Smooth muscle cell (in vitro differentiated cells): ENCODE data around the gene FSTL4. TPM values are rescaled to one million over a fixed set of nuclear protein-coding genes. Genes with fewer than 3 reads are reported as not detected.
A peak's percentile ranks its signal among the peaks of the same experiment; 100 is the strongest.

Source experiments
- DNase-seq: peaks from one replicate; lab custom pipeline; 2025; ENCODE audit not compliant: unreplicated experiment; lab: John Stamatoyannopoulos, UW
- H2AFZ ChIP-seq: fragments of 200-600 bp; sonication (generic); 2 replicates; pipeline ENCODE4 v1.6.0; 2016; ENCODE audit warnings: antibody characterized with exemption, low read depth, mild to moderate bottlenecking
- H3F3A ChIP-seq: fragments of 200-600 bp; sonication (generic); 2 replicates; pipeline ENCODE4 v1.6.0; 2017; ENCODE audit warnings: antibody characterized with exemption, low read depth
- H3K27ac ChIP-seq: fragments of 200-600 bp; sonication (generic); 2 replicates; pipeline ENCODE4 v1.5.1; 2016; ENCODE audit warnings: low read depth, mild to moderate bottlenecking
- H3K27me3 ChIP-seq: fragments of 200-600 bp; sonication (generic); 2 replicates; pipeline ENCODE4 v1.6.1; 2016; ENCODE audit warnings: low read depth, mild to moderate bottlenecking
- H3K36me3 ChIP-seq: fragments of 200-600 bp; sonication (generic); 2 replicates; pipeline ENCODE4 v1.5.1; 2016; ENCODE audit warnings: low read depth
- H3K4me1 ChIP-seq: fragments of 200-600 bp; sonication (generic); 2 replicates; pipeline ENCODE4 v1.5.1; 2016; ENCODE audit warnings: low read depth
- H3K4me2 ChIP-seq: fragments of 200-600 bp; sonication (generic); 2 replicates; pipeline ENCODE4 v1.6.0; 2016; ENCODE audit warnings: mild to moderate bottlenecking
- H3K4me3 ChIP-seq: fragments of 200-600 bp; sonication (generic); 2 replicates; pipeline ENCODE4 v1.5.1; 2016; ENCODE audit warnings: mild to moderate bottlenecking
- H3K79me2 ChIP-seq: fragments of 200-600 bp; sonication (generic); 2 replicates; pipeline ENCODE4 v1.6.0; 2016; ENCODE audit warnings: low read depth, mild to moderate bottlenecking
- H3K9ac ChIP-seq: fragments of 200-600 bp; sonication (generic); 2 replicates; pipeline ENCODE4 v1.6.0; 2016; ENCODE audit warnings: low read depth
- H3K9me3 ChIP-seq: fragments of 200-600 bp; sonication (generic); replicated peaks from 2 replicates; pipeline ENCODE4 v1.5.1; 2016; ENCODE audit warnings: low read depth
- H4K20me1 ChIP-seq: fragments of 200-600 bp; sonication (generic); 2 replicates; pipeline ENCODE4 v1.6.0; 2016; ENCODE audit warnings: low read depth
- CTCF ChIP-seq: fragments of 200-600 bp; sonication (generic); IDR thresholded peaks from 2 replicates; pipeline ENCODE4 v1.5.1; 2017; ENCODE audit warnings: borderline replicate concordance, mild to moderate bottlenecking, antibody characterized with exemption; ENCODE audit not compliant: insufficient read depth, poor library complexity, severe bottlenecking
- WGBS: methylation state at CpG from one replicate; pipeline ENCODE4 v1.1.7; 2016; ENCODE audit warnings: low lambda C conversion rate; 5-methylcytosine and 5-hydroxymethylcytosine counted together
- polyA plus RNA-seq: library from polyadenylated mRNA; unstranded; fragments of >200 nt; fragmentation: Nextera tagmentation; extraction: Ambion mirVana; gene quantifications from 2 replicates; pipeline ENCODE4 v1.2.1, GENCODE V29; 2016
- total RNA-seq: library from RNA; depleted of rRNA; stranded (reverse); fragments of >200 nt; gene quantifications from 2 replicates; pipeline ENCODE4 v1.2.3, GENCODE V29; 2014

The FSTL4 gene
- total and polyA plus RNA-seq, 2 experiments from 2014 or later: 0.49 TPM; not detected in 1

DNA sequence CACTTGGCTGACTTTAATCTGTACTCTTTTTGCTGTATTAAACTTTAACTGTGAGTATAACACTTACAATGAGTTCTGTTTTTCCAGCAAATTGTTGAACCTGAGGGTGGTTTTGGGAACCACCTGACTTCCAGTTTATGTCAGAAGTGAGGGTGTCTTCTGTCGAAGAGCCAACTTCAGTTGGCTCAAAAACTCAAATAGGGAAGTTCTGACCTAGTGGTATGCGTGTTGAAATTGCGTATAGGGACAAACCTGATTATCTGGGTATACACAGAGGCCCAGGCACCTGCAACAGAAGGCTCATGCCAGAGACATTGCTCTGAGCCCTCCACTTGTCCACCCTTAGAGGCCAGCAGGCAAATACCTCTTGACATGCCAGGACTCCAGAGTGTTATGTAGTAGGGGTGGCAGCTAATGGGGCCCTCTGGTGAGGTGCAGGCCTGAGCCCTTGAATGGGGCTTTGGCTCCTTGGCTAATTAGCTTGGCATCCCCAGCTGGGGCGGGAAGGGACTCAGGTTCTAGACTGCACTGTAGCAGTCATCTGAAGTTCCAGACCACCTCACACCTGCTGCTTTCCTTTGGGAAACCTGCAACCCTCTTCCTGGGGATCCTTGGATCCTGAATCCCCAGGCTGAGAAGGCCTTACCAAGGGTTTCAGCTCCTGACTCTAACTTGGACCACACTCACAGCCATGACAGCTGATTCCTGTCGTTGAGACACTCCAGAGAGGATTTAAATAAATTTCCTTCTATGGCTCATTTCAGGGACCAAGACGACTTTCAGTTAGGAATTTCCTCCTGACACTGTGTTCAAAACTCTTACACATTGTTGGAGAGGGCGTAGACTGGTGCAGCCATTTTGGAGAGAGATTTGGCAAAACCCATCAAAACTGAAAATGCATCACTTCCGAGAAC lies 370.9 kb downstream of the FSTL4 start:
- Histone ChIP-seq H3K4me1 (no peaks in the 10 kb centered on the region), H3K27ac (peak overlapping the region; percentile 31), H3K9ac (no peak overlapping the region), H3K4me2 (no peak overlapping the region), H3K9me3 (no peaks in the 10 kb centered on the region), H3K27me3 (no peaks in the 10 kb centered on the region), H3K36me3 (no peaks in the 10 kb centered on the region), H2AFZ (no peak overlapping the region), H3F3A (no peaks in the 10 kb centered on the region), H3K4me3 (no peak overlapping the region), H4K20me1 (no peaks in the 10 kb centered on the region), H3K79me2 (no peaks in the 10 kb centered on the region)
- WGBS: 89% methylated on average over 8 of the region's 8 CpGs
- TF ChIP-seq CTCF: no peak
- no peak for DNase-seq

GRCh38 chr5:133240425-133241091 lies 371.8 kb downstream of the FSTL4 start:
- Histone ChIP-seq H3K79me2 (no peaks in the 10 kb centered on the region), H3K4me2 (peak overlapping the region; percentile 59), H3K9ac (no peak overlapping the region), H3K27ac (peak overlapping the region; percentile 47), H3K27me3 (no peaks in the 10 kb centered on the region), H3K36me3 (no peaks in the 10 kb centered on the region), H3K4me1 (no peaks in the 10 kb centered on the region), H2AFZ (no peak overlapping the region), H3K9me3 (no peaks in the 10 kb centered on the region), H3F3A (no peaks in the 10 kb centered on the region), H4K20me1 (no peaks in the 10 kb centered on the region), H3K4me3 (no peak overlapping the region)
- 59% methylated on average over 9 of the region's 9 CpGs for WGBS
- TF ChIP-seq CTCF: no peak
- DNase-seq: no peak

GRCh38 chr5:133238426-133239205 lies 373.7 kb downstream of the FSTL4 start:
- no peaks in the 10 kb centered on the region for H3K4me1 ChIP-seq
- H3F3A ChIP-seq: no peaks in the 10 kb centered on the region
- H3K27me3 ChIP-seq: no peaks in the 10 kb centered on the region
- WGBS: 96% methylated on average over 22 of the region's 35 CpGs
- H3K4me3 ChIP-seq: no peak overlapping the region
- H3K79me2 ChIP-seq: no peaks in the 10 kb centered on the region
- no peak for TF ChIP-seq CTCF
- no peaks in the 10 kb centered on the region for H3K9me3 ChIP-seq
- no peak overlapping the region for H3K4me2 ChIP-seq
- no peaks in the 10 kb centered on the region for H4K20me1 ChIP-seq
- DNase-seq: no peak
- H3K36me3 ChIP-seq: no peaks in the 10 kb centered on the region
- no peak overlapping the region for H3K9ac ChIP-seq
- H3K27ac ChIP-seq: no peak overlapping the region
- no peak overlapping the region for H2AFZ ChIP-seq
